H1 (cell line): ENCODE data around the gene IQCK. TPM values are rescaled to one million over a fixed set of nuclear protein-coding genes. Genes with fewer than 3 reads are reported as not detected.

Experiments used
- CTCF ChIA-PET: fragments of 300-600 bp; sonication (Branson Sonifier 250); formaldehyde crosslinking; loops from one replicate; lab custom pipeline; 2021; ENCODE audit not compliant: partially characterized antibody; lab: Charles Lee
- POLR2A ChIA-PET: fragments of 300-600 bp; sonication (Branson Sonifier 250); formaldehyde crosslinking; loops from one replicate; lab custom pipeline; 2021; ENCODE audit warnings: inconsistent platforms; ENCODE audit not compliant: partially characterized antibody; lab: Charles Lee
- DNase-seq, 2 experiments: peaks; one replicate each; pipeline versions ENCODE4 v3.0.0 to v3.0.0-alpha.2; 2010 to 2022; ENCODE audit warnings: low spot score in 2 of 2, low read depth in 1 of 2, mixed read lengths in 1 of 2
- FAIRE-seq: peaks from 2 replicates; lab custom pipeline; 2011; peaks lifted over from hg19 to GRCh38; lab: Jason Lieb, UNC
- H2AFZ ChIP-seq: 2 replicates; pipeline ENCODE4 v1.8.1; 2012; ENCODE audit warnings: low read length, inconsistent platforms
- H2AK5ac ChIP-seq: 2 replicates; pipeline ENCODE4 v1.6.1; 2013; ENCODE audit warnings: low read depth, low read length
- H2BK120ac ChIP-seq: replicated peaks from 2 replicates; pipeline ENCODE3; 2013; ENCODE audit warnings: low read depth, low read length, inconsistent platforms
- H2BK12ac ChIP-seq: 2 replicates; pipeline ENCODE4 v1.6.1; 2013; ENCODE audit warnings: low read depth, low read length
- H2BK15ac ChIP-seq: 2 replicates; pipeline ENCODE4 v1.6.1; 2013; ENCODE audit warnings: low read length
- H2BK20ac ChIP-seq: 2 replicates; pipeline ENCODE4 v1.6.1; 2013; ENCODE audit warnings: low read length
- H2BK5ac ChIP-seq: 2 replicates; pipeline ENCODE4 v1.6.1; 2013; ENCODE audit warnings: low read depth, low read length
- H3K14ac ChIP-seq: 2 replicates; pipeline ENCODE4 v1.6.1; 2013; ENCODE audit warnings: inconsistent platforms; ENCODE audit not compliant: insufficient read length
- H3K18ac ChIP-seq: 2 replicates; pipeline ENCODE4 v1.6.1; 2013; ENCODE audit warnings: low read length; ENCODE audit errors: extremely low read depth
- H3K23ac ChIP-seq: 2 replicates; pipeline ENCODE4 v1.6.1; 2013; ENCODE audit warnings: inconsistent platforms; ENCODE audit not compliant: insufficient read length
- H3K23me2 ChIP-seq: 2 replicates; pipeline ENCODE4 v1.6.1; 2013; ENCODE audit warnings: low read depth, low read length
- H3K27ac ChIP-seq: 2 replicates; pipeline ENCODE4 v1.6.1; 2011; ENCODE audit warnings: low read depth, low read length, inconsistent platforms
- H3K27me3 ChIP-seq, 4 experiments: replicated peaks in 1 of 4; 1 replicate in 1 of 4; 2 replicates in 3 of 4; pipeline versions ENCODE4 v1.6.1 to v1.8.1; 2011 to 2013; ENCODE audit warnings: low read length in 3 of 4, mild to moderate bottlenecking in 3 of 4, inconsistent platforms in 2 of 4, mixed read lengths in 2 of 4, moderate library complexity in 1 of 4; ENCODE audit not compliant: control insufficient read depth in 3 of 4, insufficient read depth in 3 of 4; ENCODE audit errors: extremely low read depth in 1 of 4
- H3K36me3 ChIP-seq, 4 experiments: 2 replicates each; pipeline versions ENCODE4 v1.6.1 to v1.8.1; 2011 to 2013; ENCODE audit warnings: mild to moderate bottlenecking in 4 of 4, low read length in 3 of 4, moderate library complexity in 2 of 4, control low read depth in 1 of 4, inconsistent platforms in 1 of 4; ENCODE audit not compliant: insufficient read depth in 4 of 4, control insufficient read depth in 2 of 4
- H3K4ac ChIP-seq: replicated peaks from 2 replicates; pipeline ENCODE3; 2013; ENCODE audit warnings: low read length, low read depth, mixed read lengths, inconsistent platforms; ENCODE audit not compliant: insufficient read length
- H3K4me1 ChIP-seq, 4 experiments: replicated peaks in 1 of 4; 1 replicate in 1 of 4; 2 replicates in 3 of 4; pipeline versions ENCODE4 v1.6.1 to v1.8.1; 2011 to 2013; ENCODE audit warnings: low read length in 3 of 4, inconsistent platforms in 2 of 4, mixed read lengths in 1 of 4; ENCODE audit not compliant: insufficient read depth in 4 of 4, control insufficient read depth in 3 of 4
- H3K4me2 ChIP-seq, 2 experiments: 2 replicates each; pipeline versions ENCODE4 v1.6.1 to v1.8.1; 2011 to 2013; ENCODE audit warnings: low read depth in 2 of 2, low read length in 2 of 2, control low read depth in 1 of 2, inconsistent platforms in 1 of 2, mild to moderate bottlenecking in 1 of 2; ENCODE audit not compliant: insufficient read depth in 1 of 2
- H3K4me3 ChIP-seq, 4 experiments: fragments of 200-600, 300-600 bp in 1 of 4; sonication (generic), shearing (Covaris generic), sonication (Bioruptor Twin) in 1 of 4; 2 replicates each; pipeline versions ENCODE4 v1.5.1 to v1.8.1; 2011 to 2016; ENCODE audit warnings: low read length in 4 of 4, low read depth in 3 of 4, control low read depth in 2 of 4, inconsistent platforms in 2 of 4, mild to moderate bottlenecking in 2 of 4, mixed read lengths in 1 of 4, moderate library complexity in 1 of 4; ENCODE audit not compliant: insufficient read depth in 2 of 4; ENCODE audit errors: extremely low read depth in 1 of 4
- H3K56ac ChIP-seq: replicated peaks from 2 replicates; pipeline ENCODE3; 2013; ENCODE audit warnings: low read depth, mild to moderate bottlenecking, mixed read lengths, low read length, inconsistent platforms; ENCODE audit not compliant: insufficient read length
- H3K79me1 ChIP-seq: 2 replicates; pipeline ENCODE4 v1.6.1; 2013; ENCODE audit warnings: low read depth, low read length, control low read depth
- H3K79me2 ChIP-seq, 2 experiments: 2 replicates each; pipeline versions ENCODE4 v1.6.1 to v1.8.1; 2012 to 2013; ENCODE audit warnings: low read length in 2 of 2, mild to moderate bottlenecking in 2 of 2, inconsistent platforms in 1 of 2; ENCODE audit not compliant: insufficient read depth in 2 of 2, control insufficient read depth in 1 of 2
- H3K9ac ChIP-seq, 4 experiments: replicated peaks in 1 of 4; 1 replicate in 1 of 4; 2 replicates in 3 of 4; pipeline versions ENCODE4 v1.6.1 to v1.8.1; 2011 to 2013; ENCODE audit warnings: low read depth in 3 of 4, low read length in 3 of 4, control low read depth in 2 of 4, mild to moderate bottlenecking in 2 of 4, moderate library complexity in 2 of 4, inconsistent platforms in 1 of 4; ENCODE audit errors: extremely low read depth in 1 of 4
- H3K9me3 ChIP-seq, 2 experiments: 2 replicates each; pipeline versions ENCODE4 v1.6.1 to v1.8.1; 2012 to 2013; ENCODE audit warnings: mild to moderate bottlenecking in 2 of 2, moderate library complexity in 2 of 2, control low read depth in 1 of 2, inconsistent platforms in 1 of 2, low read depth in 1 of 2, low read length in 1 of 2, mixed read lengths in 1 of 2; ENCODE audit not compliant: insufficient read depth in 2 of 2
- H4K20me1 ChIP-seq, 2 experiments: replicated peaks in 1 of 2; 2 replicates each; pipeline versions ENCODE3 to v1.8.1; 2011 to 2013; ENCODE audit warnings: inconsistent platforms in 2 of 2, low read length in 2 of 2, mild to moderate bottlenecking in 1 of 2; ENCODE audit not compliant: insufficient read depth in 2 of 2, control insufficient read depth in 1 of 2
- H4K5ac ChIP-seq: 2 replicates; pipeline ENCODE4 v1.6.1; 2013; ENCODE audit warnings: low read length, low read depth, mixed read lengths, inconsistent platforms; ENCODE audit not compliant: insufficient read length
- H4K8ac ChIP-seq: 2 replicates; pipeline ENCODE4 v1.8.0; 2013; ENCODE audit warnings: mild to moderate bottlenecking, moderate library complexity, low read length, inconsistent platforms; ENCODE audit not compliant: insufficient read depth; ENCODE audit errors: extremely low read depth
- H4K91ac ChIP-seq: replicated peaks from 2 replicates; pipeline ENCODE3; 2013; ENCODE audit warnings: low read length, mixed read lengths, inconsistent platforms; ENCODE audit not compliant: insufficient read length
- ASH2L ChIP-seq: fragments of 200-600, 300-600 bp; sonication (generic); IDR thresholded peaks from one replicate; pipeline ENCODE4 v1.7.1; 2017; ENCODE audit warnings: low read length
- CBX5 ChIP-seq: fragments of 300-800, 300-1000 bp; sonication (generic); IDR thresholded peaks from 2 replicates; pipeline ENCODE4 v1.7.1; 2016; ENCODE audit warnings: antibody characterized with exemption, low read length, low read depth
- CBX8 ChIP-seq: fragments of 300-800, 300-1000 bp; sonication (generic); IDR thresholded peaks from 2 replicates; pipeline ENCODE4 v1.7.1; 2016; ENCODE audit warnings: low read depth, low read length, borderline replicate concordance
- KDM1A ChIP-seq: fragments of 200-600, 300-600 bp; sonication (generic); IDR thresholded peaks from 2 replicates; pipeline ENCODE4 v1.7.1; 2016; ENCODE audit warnings: mild to moderate bottlenecking, low read length, borderline replicate concordance
- POLR2AphosphoS5 ChIP-seq: IDR thresholded peaks from 2 replicates; pipeline ENCODE4 v1.6.1; 2011; ENCODE audit warnings: low read depth, low read length
- SIRT6 ChIP-seq: IDR thresholded peaks from one replicate; pipeline ENCODE4 v1.7.1; 2012; ENCODE audit warnings: low read length, inconsistent platforms
- SIX5 ChIP-seq: IDR thresholded peaks from 2 replicates; pipeline ENCODE4 v1.6.1; 2011; ENCODE audit warnings: mild to moderate bottlenecking, low read depth, low read length
- SP1 ChIP-seq: IDR thresholded peaks from 2 replicates; pipeline ENCODE4 v1.6.1; 2011; ENCODE audit warnings: low read depth, low read length
- SP2 ChIP-seq: IDR thresholded peaks from 2 replicates; pipeline ENCODE4 v1.6.1; 2012; ENCODE audit warnings: mild to moderate bottlenecking, low read length, inconsistent platforms
- SP4 ChIP-seq: IDR thresholded peaks from 2 replicates; pipeline ENCODE4 v1.6.1; 2012; ENCODE audit warnings: low read length, inconsistent platforms
- TAF7 ChIP-seq: optimal IDR thresholded peaks from 2 replicates; pipeline ENCODE3; 2011; ENCODE audit warnings: low read depth, mild to moderate bottlenecking, inconsistent platforms, low read length, moderate library complexity, borderline replicate concordance
- WGBS, 2 experiments: shearing (Covaris generic) in 1 of 2; methylation state at CpG; one replicate each; pipeline versions ENCODE4 v1.1.6 to v1.1.7; 2013 to 2015; ENCODE audit warnings: low lambda C conversion rate in 2 of 2, mixed read lengths in 2 of 2, inconsistent platforms in 1 of 2, low coverage in 1 of 2, missing lambda C conversion rate in 1 of 2; ENCODE audit not compliant: insufficient replicate concordance in 2 of 2, insufficient coverage in 1 of 2, insufficient read length in 1 of 2; ENCODE audit errors: extremely low coverage in 1 of 2, missing lambda C conversion rate in 1 of 2; 5-methylcytosine and 5-hydroxymethylcytosine counted together
- polyA plus RNA-seq, 7 experiments: library from polyadenylated mRNA; depleted of rRNA in 3 of 7; stranded (reverse) in 5 of 7; unstranded in 2 of 7; fragments of >200 nt in 5 of 7; fragments of 200-250 nt in 2 of 7; gene quantifications; 1 replicate in 5 of 7; 2 replicates in 1 of 7; 4 replicates in 1 of 7; pipeline versions ENCODE4 v1.2.1 to v1.2.3, GENCODE V29; 2011 to 2013; ENCODE audit warnings: missing spikeins in 2 of 7, mixed read lengths in 2 of 7
- total RNA-seq: library from RNA; stranded (reverse); fragmentation: NEBNext Ultra II Directional; extraction: Animal tissue kit (Norgen Biotek cat#: 25700); gene quantifications from 2 replicates; pipeline ENCODE4 v1.2.1, GENCODE V29; 2021
- TF ChIP-seq, protein P1 (sequence below): IDR thresholded peaks from 2 replicates; pipeline ENCODE4 v1.6.1; 2012; ENCODE audit warnings: inconsistent platforms

The IQCK gene
- total and polyA plus RNA-seq, 2 of the 8 experiments (the other 6 are each of a cell fraction or from before 2014, with no cell fraction given): 6.2 to 9.3 TPM

- Histone ChIP-seq H3K79me1 (no peaks in the 10 kb centered on the region), H2BK5ac (no peak overlapping the region), H4K5ac (no peak overlapping the region), H2BK20ac (no peak overlapping the region), H4K91ac (no peak overlapping the region), H3K4me1 (no peaks in the 10 kb centered on the region), H3K23me2 (no peaks in the 10 kb centered on the region), H2AFZ (no peak overlapping the region), H3K4me2 (no peak overlapping the region), H3K27me3 (no peaks in the 10 kb centered on the region), H3K79me2 (no peaks in the 10 kb centered on the region), H3K23ac (no peak overlapping the region), H3K56ac (no peak overlapping the region), H4K20me1 (no peaks in the 10 kb centered on the region), H3K36me3 (no peaks in the 10 kb centered on the region), H3K9ac (no peak overlapping the region), H3K27ac (no peak overlapping the region), H4K8ac (no peak overlapping the region), H3K4me3 (no peak overlapping the region), H2BK12ac (no peak overlapping the region), H3K14ac (no peak overlapping the region), H2AK5ac (no peak overlapping the region), H2BK120ac (no peak overlapping the region), H2BK15ac (no peak overlapping the region), H3K4ac (no peak overlapping the region), H3K18ac (no peak overlapping the region), H3K9me3 (no peaks in the 10 kb centered on the region)
- WGBS, 2 experiments: 91% methylated on average over 5 of the region's 5 CpGs; no CpG with 5 or more reads in 1 of the 2 experiments
- FAIRE-seq: no peak
- ChIA-PET CTCF (interaction anchor here (0.8 kb wide), 1 partner anchor 39 kb away, joined by 4 read pairs; no protein-coding TSS in a partner anchor), POLR2A (no interaction called here)
- no peak for TF ChIP-seq SP1
- no peak for TF ChIP-seq CBX8
- TF ChIP-seq SP2: no peak
- no peak for TF ChIP-seq SIRT6
- no peak for TF ChIP-seq ASH2L
- TF ChIP-seq SP4: no peak
- TF ChIP-seq, protein P1, sequence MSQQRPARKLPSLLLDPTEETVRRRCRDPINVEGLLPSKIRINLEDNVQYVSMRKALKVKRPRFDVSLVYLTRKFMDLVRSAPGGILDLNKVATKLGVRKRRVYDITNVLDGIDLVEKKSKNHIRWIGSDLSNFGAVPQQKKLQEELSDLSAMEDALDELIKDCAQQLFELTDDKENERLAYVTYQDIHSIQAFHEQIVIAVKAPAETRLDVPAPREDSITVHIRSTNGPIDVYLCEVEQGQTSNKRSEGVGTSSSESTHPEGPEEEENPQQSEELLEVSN: no peak
- no peak for TF ChIP-seq TAF7
- no peak for TF ChIP-seq SIX5
- no peak for TF ChIP-seq CBX5
- TF ChIP-seq KDM1A: no peak
- TF ChIP-seq POLR2AphosphoS5: no peak
- DNase-seq: no peak
Measured at GRCh38 chr16:19824216-19824615, 106.1 kb downstream of the IQCK start.
